D341Med (cell line): ENCODE measurements around the gene ZIM2.

Source experiments
- DNase-seq: peaks from one replicate; pipeline ENCODE4 v3.0.0; 2012; ENCODE audit warnings: low spot score

The ZIM2 gene

DNA sequence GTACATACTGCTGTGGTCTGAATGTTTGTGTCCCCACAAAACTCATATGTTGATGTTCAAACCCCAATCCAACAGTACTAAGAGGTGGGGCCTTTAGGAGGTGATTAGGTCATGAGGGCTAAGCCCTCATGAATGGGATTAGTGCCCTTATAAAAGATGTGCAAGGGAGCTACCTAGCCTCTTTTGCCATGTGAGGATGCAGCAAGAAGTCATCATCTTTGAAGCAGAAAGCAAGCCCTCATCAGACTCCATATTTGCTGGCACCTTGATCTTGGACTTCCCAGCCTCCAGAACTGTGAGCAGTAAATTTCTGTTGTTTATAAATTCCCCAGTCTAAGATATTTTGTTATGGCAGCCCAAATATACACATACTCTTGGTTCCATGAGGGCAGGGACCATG, 33.9 kb downstream of the ZIM2 start:
- DNase-seq = no peak

- DNase-seq = no peak
Observed at GRCh38 chr19:56778351-56778750, 62.2 kb downstream of the ZIM2 start.

- no peak for DNase-seq
Observed at GRCh38 chr19:56769650-56770049, 70.9 kb downstream of the ZIM2 start.

DNA sequence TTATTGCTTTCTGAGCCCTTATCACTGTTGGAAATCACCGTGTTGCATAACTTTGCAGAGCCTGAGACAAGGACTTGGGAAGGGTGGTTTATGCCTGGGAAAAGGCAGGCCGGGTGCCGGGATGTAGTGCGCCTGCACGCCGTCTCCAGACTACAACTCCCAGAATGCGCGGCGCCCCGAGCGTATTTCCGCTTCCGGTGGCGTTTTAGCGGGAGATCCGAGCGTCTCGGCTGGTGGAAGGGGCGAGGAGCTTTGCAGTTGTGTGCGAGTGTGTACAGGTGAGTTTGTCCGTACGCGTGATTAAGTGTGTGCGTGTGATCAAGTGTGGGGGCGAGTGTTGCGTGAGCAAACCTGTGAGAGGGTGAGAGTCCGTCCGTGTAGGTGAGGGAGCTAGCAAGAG, 75.4 kb downstream of the ZIM2 start:
- DNase-seq = no peak

DNA sequence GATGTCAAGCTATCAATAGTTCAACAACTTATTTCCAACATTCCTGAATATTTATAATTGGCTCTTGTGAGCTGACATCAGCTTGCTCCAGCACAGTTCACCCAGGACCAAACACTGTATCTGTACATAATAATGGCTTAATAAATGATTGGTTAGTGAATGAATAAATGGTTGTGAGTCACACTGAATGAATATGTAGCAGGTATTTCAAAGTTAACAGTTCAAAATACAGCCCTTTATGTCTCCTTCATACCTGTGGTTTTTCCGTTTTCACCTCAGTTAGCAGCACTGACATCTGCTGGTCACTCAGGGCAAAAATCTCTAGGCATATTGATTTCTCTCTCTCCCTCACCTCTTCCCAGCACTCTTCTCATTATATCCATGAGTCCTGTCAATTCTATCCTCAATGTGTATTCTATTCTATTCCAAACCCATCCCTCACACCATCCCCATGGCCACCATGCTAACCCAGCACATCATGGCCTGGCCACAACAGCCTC, 76.3 kb downstream of the ZIM2 start:
- DNase-seq = no peak

- no peak for DNase-seq
Observed at GRCh38 chr19:56760842-56761241, 79.7 kb downstream of the ZIM2 start.

- no peak for DNase-seq
Observed at GRCh38 chr19:56759531-56759930, 81.0 kb downstream of the ZIM2 start.

DNA sequence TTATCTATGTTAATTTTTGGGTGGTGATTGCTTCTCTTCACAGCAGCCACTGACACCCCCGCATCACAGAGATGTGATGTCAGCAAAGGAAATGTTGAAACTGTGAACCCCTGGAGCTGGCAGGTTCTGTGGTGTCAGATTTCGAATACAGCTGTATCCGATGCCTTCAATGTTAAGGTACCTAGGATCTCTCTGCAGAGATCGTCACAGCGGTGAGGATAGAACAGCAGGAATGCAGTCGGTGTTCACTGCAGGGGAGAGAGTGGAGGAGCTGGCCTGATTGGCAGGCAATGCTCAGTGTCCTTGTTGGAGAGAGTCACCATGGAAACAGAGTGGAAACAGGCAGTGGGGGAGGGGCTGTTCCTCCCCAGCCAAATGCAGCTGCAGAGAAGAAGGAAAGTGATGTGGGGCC, 89.4 kb downstream of the ZIM2 start:
- DNase-seq = no peak

DNA sequence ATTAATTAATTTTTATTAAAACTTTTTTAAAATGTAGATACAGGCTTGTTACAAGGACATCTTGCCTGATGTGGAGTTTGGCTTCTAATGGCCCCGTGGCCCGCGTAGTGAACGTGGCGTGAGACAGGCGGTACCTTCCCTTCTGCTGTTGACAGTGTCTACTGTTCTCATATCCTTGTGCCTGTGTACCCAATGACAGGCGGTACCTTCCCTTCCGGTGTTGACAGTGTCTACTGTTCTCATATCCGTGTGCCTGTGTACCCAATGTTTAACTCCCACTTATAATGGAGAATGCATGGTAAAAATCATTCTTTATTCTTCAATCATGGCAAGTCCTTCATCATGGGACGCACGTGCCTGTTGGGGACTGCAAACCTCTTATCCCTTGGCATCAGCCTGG, 89.9 kb downstream of the ZIM2 start:
- DNase-seq = no peak

DNA sequence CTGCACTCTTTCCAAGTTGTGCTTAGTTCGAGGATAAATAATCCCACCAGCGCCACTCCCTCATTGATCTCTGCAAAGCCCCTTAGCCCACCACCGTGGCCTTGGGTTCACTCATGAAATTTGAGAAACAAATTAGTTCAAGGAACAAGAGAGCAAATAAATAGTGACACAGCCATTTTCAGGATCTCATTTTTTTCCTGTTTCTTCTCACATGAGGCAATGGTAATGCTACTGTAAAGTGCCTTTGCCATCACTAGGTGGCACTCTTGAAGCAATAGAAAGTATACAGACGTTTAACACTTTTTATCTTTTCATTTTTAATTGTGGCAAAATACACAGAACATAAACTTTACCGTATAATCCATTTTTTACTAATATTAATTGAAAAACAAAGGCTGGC, 92.1 kb downstream of the ZIM2 start:
- DNase-seq = no peak

DNA sequence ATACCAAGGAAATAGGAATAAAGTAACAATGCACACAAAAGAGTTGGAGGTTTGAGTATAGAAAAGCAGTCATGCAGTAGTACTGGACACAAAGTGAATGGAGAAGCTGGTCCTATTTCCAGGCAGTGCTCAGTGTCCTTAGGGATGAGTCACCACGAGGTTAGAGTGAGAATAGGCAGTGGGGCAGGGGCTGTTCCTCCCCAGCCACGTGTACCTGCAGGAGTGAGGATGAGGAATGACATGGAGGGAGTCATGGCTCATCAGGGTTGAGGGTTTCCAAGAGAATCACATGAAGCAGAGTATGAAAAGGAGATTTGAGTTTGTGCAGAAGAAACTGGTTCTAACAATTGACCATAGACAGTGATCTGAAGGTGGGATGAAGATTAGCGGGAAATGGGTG, 94.2 kb downstream of the ZIM2 start:
- DNase-seq = no peak

DNA sequence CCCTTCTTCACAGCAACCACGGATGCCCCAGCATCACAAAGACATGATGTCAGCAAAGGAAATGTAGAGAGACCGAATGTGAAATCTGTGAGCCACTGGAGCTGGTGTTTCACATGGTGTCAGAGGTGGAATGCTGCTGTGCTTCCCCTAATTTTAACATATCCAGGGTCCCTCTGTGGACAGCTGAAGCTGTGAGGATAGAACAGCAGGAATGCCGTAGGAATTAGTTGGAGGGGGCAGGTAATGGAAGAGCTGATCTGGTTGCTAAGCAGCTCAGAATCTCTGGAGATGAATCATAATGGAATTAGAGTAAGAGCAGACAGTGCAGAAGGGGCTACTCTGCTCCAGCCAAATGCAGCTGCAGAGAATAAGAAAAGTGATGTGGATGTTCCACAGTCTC, 100.0 kb downstream of the ZIM2 start:
- DNase-seq = no peak

- DNase-seq = no peak
Observed at GRCh38 chr19:56736571-56736970, 104.0 kb downstream of the ZIM2 start.

DNA sequence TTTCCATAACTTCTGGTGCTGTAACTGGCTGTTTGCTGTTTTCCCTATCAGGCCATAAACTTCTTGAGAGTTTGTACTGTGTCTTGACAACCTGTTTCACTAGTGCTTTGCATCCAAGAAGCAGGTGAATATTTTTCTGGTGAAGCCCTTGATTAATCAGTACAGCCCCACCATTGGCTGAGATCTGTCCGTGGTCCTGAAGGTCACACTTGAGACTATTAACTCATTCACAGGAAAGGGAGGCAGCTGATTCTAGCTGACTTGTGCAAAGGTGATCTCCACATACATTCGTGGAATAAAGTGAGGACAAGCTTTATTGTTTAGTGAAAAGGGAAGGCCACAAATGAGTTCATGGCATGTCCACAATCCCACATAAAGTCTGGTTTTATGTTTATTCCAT, 107.5 kb downstream of the ZIM2 start:
- no peak for DNase-seq

DNA sequence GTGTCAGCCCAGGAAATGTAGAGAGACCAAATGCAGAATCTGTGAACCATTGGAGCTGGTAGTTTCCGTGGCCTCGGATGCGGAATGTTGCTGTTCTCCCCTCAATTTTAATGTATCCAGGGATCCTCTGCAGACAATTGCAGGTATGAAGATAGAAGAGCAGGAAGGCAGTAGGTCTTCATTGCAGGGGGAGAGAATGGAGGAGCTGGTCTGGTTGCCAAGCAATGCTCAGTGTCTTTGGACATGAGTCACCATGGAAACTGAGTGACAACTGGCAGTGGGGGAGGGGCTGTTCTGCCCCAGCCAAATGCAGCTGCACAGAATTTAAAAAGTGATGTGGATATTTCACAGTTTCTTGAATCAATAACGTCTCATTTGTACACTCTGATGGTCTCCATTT, 112.8 kb downstream of the ZIM2 start:
- no peak for DNase-seq

- no peak for DNase-seq
Observed at GRCh38 chr19:56725829-56726424, 114.6 kb downstream of the ZIM2 start.
